ENCODE measurements around the gene EDAR.

EDAR gene

GRCh38 chr2:108908713-108909070 lies 80.3 kb downstream of the EDAR start:
- H3K79me1 ChIP-seq (replicated peaks; ENCODE audit: low read length, poor library complexity, severe bottlenecking): no peaks in the 10 kb centered on the region
- WGBS: 96% methylated on average over 1 of the region's 1 CpG
- H2AK5ac ChIP-seq (ENCODE audit: low read length, severe bottlenecking): no peak overlapping the region
- H3K4me3 ChIP-seq (ENCODE audit: insufficient read depth in 1 of 2, low read depth in 1 of 2, low read length in 2 of 2): no peak overlapping the region
- H3K18ac ChIP-seq (ENCODE audit: low read depth in 1 of 2, low read length in 2 of 2): no peak overlapping the region
- no peak overlapping the region for H3K23ac ChIP-seq (ENCODE audit: low read length in 2 of 2)
- no peak overlapping the region for H2AFZ ChIP-seq (ENCODE audit: low read depth, low read length)
- DNase-seq: no peak
- no peak overlapping the region for H3K4me2 ChIP-seq (ENCODE audit: low read length, poor library complexity, severe bottlenecking)
- H2BK120ac ChIP-seq (ENCODE audit: low read depth, low read length): no peak overlapping the region
- H3K4ac ChIP-seq (ENCODE audit: low read depth in 1 of 2, low read length in 2 of 2): no peak overlapping the region
- H3K14ac ChIP-seq (ENCODE audit: low read length in 2 of 2): no peak overlapping the region
- H3K27ac ChIP-seq (ENCODE audit: low read length, poor library complexity, severe bottlenecking): no peak overlapping the region
- no peak overlapping the region for H2BK15ac ChIP-seq (ENCODE audit: low read depth, poor library complexity, severe bottlenecking)
- peaks cover 44 to 69% of the 10 kb centered on the region in 2 experiments for H3K27me3 ChIP-seq (ENCODE audit: control insufficient read depth in 1 of 2, insufficient read depth in 1 of 2, low read length in 2 of 2)
- H2BK12ac ChIP-seq (ENCODE audit: low read length in 2 of 2): no peak overlapping the region
- no peaks in the 10 kb centered on the region for H3K4me1 ChIP-seq (ENCODE audit: control insufficient read depth, insufficient read depth, low read depth, low read length)
- no peak overlapping the region for H4K8ac ChIP-seq (ENCODE audit: low read length)
- no peaks in the 10 kb centered on the region for H3K36me3 ChIP-seq (ENCODE audit: control insufficient read depth in 1 of 2, insufficient read depth in 2 of 2, low read depth in 1 of 2, low read length in 2 of 2)
- no peak overlapping the region for H3K9ac ChIP-seq (ENCODE audit: low read length)
- no peaks in the 10 kb centered on the region for H3K9me3 ChIP-seq (ENCODE audit: control insufficient read depth, low read length)
- H4K91ac ChIP-seq (ENCODE audit: low read length): no peak overlapping the region
- no peak overlapping the region for H2BK5ac ChIP-seq (ENCODE audit: low read depth, low read length, poor library complexity, severe bottlenecking)

GRCh38 chr2:108907822-108908712 lies 81.0 kb downstream of the EDAR start:
- Histone ChIP-seq H2AFZ (ENCODE audit: low read depth, low read length) (no peak overlapping the region), H2BK12ac (ENCODE audit: low read length in 2 of 2) (no peak overlapping the region), H3K14ac (ENCODE audit: low read length in 2 of 2) (peak overlapping the region in 1 of 2 experiments; percentile 51), H3K36me3 (ENCODE audit: control insufficient read depth in 1 of 2, insufficient read depth in 2 of 2, low read depth in 1 of 2, low read length in 2 of 2) (no peaks in the 10 kb centered on the region), H3K27ac (ENCODE audit: low read length, poor library complexity, severe bottlenecking) (no peak overlapping the region), H3K18ac (ENCODE audit: low read depth in 1 of 2, low read length in 2 of 2) (no peak overlapping the region), H2BK5ac (ENCODE audit: low read depth, low read length, poor library complexity, severe bottlenecking) (no peak overlapping the region), H3K4me1 (ENCODE audit: control insufficient read depth, insufficient read depth, low read depth, low read length) (no peaks in the 10 kb centered on the region), H3K79me1 (replicated peaks; ENCODE audit: low read length, poor library complexity, severe bottlenecking) (no peaks in the 10 kb centered on the region), H3K4me2 (ENCODE audit: low read length, poor library complexity, severe bottlenecking) (no peak overlapping the region), H3K9ac (ENCODE audit: low read length) (no peak overlapping the region), H2BK120ac (ENCODE audit: low read depth, low read length) (no peak overlapping the region), H3K4me3 (ENCODE audit: insufficient read depth in 1 of 2, low read depth in 1 of 2, low read length in 2 of 2) (no peak overlapping the region), H3K27me3 (ENCODE audit: control insufficient read depth in 1 of 2, insufficient read depth in 1 of 2, low read length in 2 of 2) (peaks cover 44 to 73% of the 10 kb centered on the region in 2 experiments), H4K8ac (ENCODE audit: low read length) (no peak overlapping the region), H4K91ac (ENCODE audit: low read length) (no peak overlapping the region), H2AK5ac (ENCODE audit: low read length, severe bottlenecking) (no peak overlapping the region), H2BK15ac (ENCODE audit: low read depth, poor library complexity, severe bottlenecking) (no peak overlapping the region), H3K23ac (ENCODE audit: low read length in 2 of 2) (no peak overlapping the region), H3K9me3 (ENCODE audit: control insufficient read depth, low read length) (no peaks in the 10 kb centered on the region), H3K4ac (ENCODE audit: low read depth in 1 of 2, low read length in 2 of 2) (no peak overlapping the region)
- 91% methylated on average over 23 of the region's 24 CpGs for WGBS
- DNase-seq: no peak

- Histone ChIP-seq H3K4me1 (ENCODE audit: control insufficient read depth, insufficient read depth, low read depth, low read length) (no peaks in the 10 kb centered on the region), H3K18ac (ENCODE audit: low read depth in 1 of 2, low read length in 2 of 2) (no peak overlapping the region), H2BK15ac (ENCODE audit: low read depth, poor library complexity, severe bottlenecking) (no peak overlapping the region), H4K8ac (ENCODE audit: low read length) (no peak overlapping the region), H4K91ac (ENCODE audit: low read length) (no peak overlapping the region), H2AK5ac (ENCODE audit: low read length, severe bottlenecking) (no peak overlapping the region), H3K36me3 (ENCODE audit: control insufficient read depth in 1 of 2, insufficient read depth in 2 of 2, low read depth in 1 of 2, low read length in 2 of 2) (no peaks in the 10 kb centered on the region), H2AFZ (ENCODE audit: low read depth, low read length) (no peak overlapping the region), H2BK5ac (ENCODE audit: low read depth, low read length, poor library complexity, severe bottlenecking) (no peak overlapping the region), H3K27ac (ENCODE audit: low read length, poor library complexity, severe bottlenecking) (no peak overlapping the region), H3K9ac (ENCODE audit: low read length) (no peak overlapping the region), H3K79me1 (replicated peaks; ENCODE audit: low read length, poor library complexity, severe bottlenecking) (no peaks in the 10 kb centered on the region), H3K23ac (ENCODE audit: low read length in 2 of 2) (no peak overlapping the region), H3K4me3 (ENCODE audit: insufficient read depth in 1 of 2, low read depth in 1 of 2, low read length in 2 of 2) (no peak overlapping the region), H3K4me2 (ENCODE audit: low read length, poor library complexity, severe bottlenecking) (no peak overlapping the region), H2BK12ac (ENCODE audit: low read length in 2 of 2) (no peak overlapping the region), H3K14ac (ENCODE audit: low read length in 2 of 2) (no peak overlapping the region), H3K27me3 (ENCODE audit: control insufficient read depth in 1 of 2, insufficient read depth in 1 of 2, low read length in 2 of 2) (peaks cover 42 to 64% of the 10 kb centered on the region in 2 experiments), H2BK120ac (ENCODE audit: low read depth, low read length) (no peak overlapping the region), H3K9me3 (ENCODE audit: control insufficient read depth, low read length) (no peaks in the 10 kb centered on the region), H3K4ac (ENCODE audit: low read depth in 1 of 2, low read length in 2 of 2) (no peak overlapping the region)
- DNase-seq: no peak
- WGBS: 84% methylated on average over 14 of the region's 15 CpGs
Observed at GRCh38 chr2:108906403-108907077, 82.5 kb downstream of the EDAR start.

GRCh38 chr2:108905906-108906305 lies 83.1 kb downstream of the EDAR start:
- no peak overlapping the region for H2AFZ ChIP-seq (ENCODE audit: low read depth, low read length)

More at GRCh38 chr2:108905906-108906305, 83.1 kb downstream of the EDAR start:
- Histone ChIP-seq H3K4me2 (ENCODE audit: low read length, poor library complexity, severe bottlenecking) (no peak overlapping the region), H2BK120ac (ENCODE audit: low read depth, low read length) (no peak overlapping the region), H3K79me1 (replicated peaks; ENCODE audit: low read length, poor library complexity, severe bottlenecking) (no peaks in the 10 kb centered on the region), H4K91ac (ENCODE audit: low read length) (no peak overlapping the region), H2BK12ac (ENCODE audit: low read length in 2 of 2) (no peak overlapping the region), H3K18ac (ENCODE audit: low read depth in 1 of 2, low read length in 2 of 2) (no peak overlapping the region), H3K4me1 (ENCODE audit: control insufficient read depth, insufficient read depth, low read depth, low read length) (no peaks in the 10 kb centered on the region), H2BK5ac (ENCODE audit: low read depth, low read length, poor library complexity, severe bottlenecking) (no peak overlapping the region), H3K14ac (ENCODE audit: low read length in 2 of 2) (no peak overlapping the region), H3K4me3 (ENCODE audit: insufficient read depth in 1 of 2, low read depth in 1 of 2, low read length in 2 of 2) (no peak overlapping the region), H2BK15ac (ENCODE audit: low read depth, poor library complexity, severe bottlenecking) (no peak overlapping the region), H4K8ac (ENCODE audit: low read length) (no peak overlapping the region), H3K9ac (ENCODE audit: low read length) (no peak overlapping the region), H2AK5ac (ENCODE audit: low read length, severe bottlenecking) (no peak overlapping the region), H3K36me3 (ENCODE audit: control insufficient read depth in 1 of 2, insufficient read depth in 2 of 2, low read depth in 1 of 2, low read length in 2 of 2) (no peaks in the 10 kb centered on the region), H3K23ac (ENCODE audit: low read length in 2 of 2) (no peak overlapping the region), H3K4ac (ENCODE audit: low read depth in 1 of 2, low read length in 2 of 2) (no peak overlapping the region), H3K27me3 (ENCODE audit: control insufficient read depth in 1 of 2, insufficient read depth in 1 of 2, low read length in 2 of 2) (peaks cover 36 to 57% of the 10 kb centered on the region in 2 experiments), H3K27ac (ENCODE audit: low read length, poor library complexity, severe bottlenecking) (no peak overlapping the region), H3K9me3 (ENCODE audit: control insufficient read depth, low read length) (no peaks in the 10 kb centered on the region)
- WGBS: 84% methylated on average over 13 of the region's 13 CpGs
- DNase-seq: no peak

All from mesenchymal stem cell (in vitro differentiated cells and primary cell).